Measurements from ENCODE around the gene CCDC34.
"Not testable (repeated sequence)": the region's sequence is repeated elsewhere in the genome, so short reads cannot be mapped to it uniquely, and the experiment has no call there.

CCDC34 gene

DNA sequence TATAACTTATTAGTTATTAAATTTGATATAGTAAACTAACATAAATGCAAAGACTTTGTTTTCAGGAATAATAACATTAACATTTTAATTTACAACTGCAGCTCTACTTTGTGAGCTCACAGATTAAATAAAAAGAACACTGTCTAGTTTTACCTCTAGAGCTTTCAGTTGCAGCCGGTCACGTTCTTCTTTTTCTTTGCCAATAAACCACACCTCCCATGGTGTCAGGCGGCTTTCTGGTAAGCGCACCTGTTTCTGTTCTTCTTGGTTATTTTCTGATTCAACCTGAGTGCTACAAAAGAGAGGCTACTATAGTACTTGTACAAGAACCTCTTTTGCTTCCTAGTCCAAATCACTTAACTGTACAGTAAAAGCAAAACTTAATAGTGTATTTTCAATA lies 5.8 kb downstream of the CCDC34 start:
- no peak for DNase-seq

DNA sequence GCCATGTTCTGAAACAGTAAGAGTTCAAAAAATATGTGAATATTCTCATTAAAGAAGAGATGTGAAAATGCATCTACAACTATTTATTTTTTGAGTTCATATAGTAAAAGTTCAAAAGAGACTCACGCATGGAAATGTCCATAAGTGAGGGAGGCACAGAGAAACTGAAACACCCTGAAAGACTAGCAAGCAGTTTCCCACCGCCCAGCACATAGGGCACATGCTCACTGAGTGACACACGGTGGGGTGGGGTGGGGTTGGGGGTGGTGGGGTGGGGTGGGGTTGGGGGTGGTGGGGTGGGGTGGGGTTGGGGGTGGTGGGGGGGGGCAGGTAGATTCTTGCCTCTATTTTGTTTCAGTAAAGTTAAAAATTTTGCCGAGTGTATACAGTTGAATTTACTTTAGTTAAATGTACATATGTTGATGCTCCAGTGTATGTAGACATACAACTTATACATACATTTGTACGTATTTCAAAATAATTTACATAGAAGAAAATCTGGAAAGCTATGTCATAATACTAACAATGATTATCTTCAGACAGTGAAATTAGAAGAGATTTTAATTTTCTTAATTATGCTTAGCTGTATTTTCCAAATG lies 6.3 kb downstream of the CCDC34 start:
- DNase-seq: no peak

DNA sequence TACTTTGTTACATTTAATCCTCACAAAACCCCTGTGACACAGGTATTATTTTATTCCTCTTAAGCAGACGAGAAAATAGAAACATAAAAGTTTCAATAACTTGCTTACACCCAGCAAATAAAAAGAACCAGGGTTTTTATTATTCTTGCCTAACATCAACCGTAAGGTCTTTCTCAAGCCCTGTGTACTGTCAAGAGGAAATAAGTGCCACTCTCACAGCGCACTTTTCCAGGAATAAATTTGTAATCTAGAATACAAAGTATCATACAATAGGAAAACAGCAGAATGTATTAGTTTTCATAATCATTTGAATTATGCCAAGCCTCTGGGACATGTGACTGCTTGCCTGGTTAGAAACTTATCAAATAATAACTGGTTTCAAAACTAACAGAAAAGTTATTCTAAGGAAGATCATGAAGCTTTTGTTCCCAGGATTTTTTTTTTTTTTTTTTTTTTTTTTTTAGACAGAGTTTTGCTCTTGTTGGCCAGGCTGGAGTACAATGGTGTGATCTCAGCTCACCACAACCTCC lies 7.4 kb downstream of the CCDC34 start:
- DNase-seq: no peak

DNA sequence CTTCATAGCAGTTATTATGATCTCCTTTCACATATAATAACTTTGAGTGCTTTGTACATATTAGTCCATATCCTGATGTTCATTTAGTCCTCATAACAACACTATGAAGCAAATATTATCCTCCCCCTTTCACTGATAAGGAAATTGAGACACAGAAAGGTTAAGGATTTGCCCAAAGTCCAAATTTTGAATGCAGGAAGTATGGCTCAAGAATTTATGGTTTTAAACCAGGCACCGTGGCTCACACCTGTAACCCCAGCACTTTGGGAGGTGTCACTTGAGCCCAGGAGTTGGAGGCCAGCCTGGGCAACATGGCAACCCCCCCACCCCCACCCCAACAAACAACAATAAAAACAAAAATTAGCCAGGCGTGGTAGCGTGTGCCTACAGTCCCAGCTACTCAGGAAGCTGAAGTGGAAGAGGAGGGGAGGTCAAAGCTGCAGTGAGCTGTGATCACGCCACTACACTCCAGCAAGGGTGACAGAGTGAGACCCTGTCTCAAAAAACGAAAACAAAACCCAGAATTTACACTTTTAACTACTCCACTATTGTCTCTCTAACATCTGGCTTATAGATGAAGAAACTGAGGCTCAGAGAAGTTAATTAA lies 8.6 kb downstream of the CCDC34 start:
- no peak for DNase-seq

DNA sequence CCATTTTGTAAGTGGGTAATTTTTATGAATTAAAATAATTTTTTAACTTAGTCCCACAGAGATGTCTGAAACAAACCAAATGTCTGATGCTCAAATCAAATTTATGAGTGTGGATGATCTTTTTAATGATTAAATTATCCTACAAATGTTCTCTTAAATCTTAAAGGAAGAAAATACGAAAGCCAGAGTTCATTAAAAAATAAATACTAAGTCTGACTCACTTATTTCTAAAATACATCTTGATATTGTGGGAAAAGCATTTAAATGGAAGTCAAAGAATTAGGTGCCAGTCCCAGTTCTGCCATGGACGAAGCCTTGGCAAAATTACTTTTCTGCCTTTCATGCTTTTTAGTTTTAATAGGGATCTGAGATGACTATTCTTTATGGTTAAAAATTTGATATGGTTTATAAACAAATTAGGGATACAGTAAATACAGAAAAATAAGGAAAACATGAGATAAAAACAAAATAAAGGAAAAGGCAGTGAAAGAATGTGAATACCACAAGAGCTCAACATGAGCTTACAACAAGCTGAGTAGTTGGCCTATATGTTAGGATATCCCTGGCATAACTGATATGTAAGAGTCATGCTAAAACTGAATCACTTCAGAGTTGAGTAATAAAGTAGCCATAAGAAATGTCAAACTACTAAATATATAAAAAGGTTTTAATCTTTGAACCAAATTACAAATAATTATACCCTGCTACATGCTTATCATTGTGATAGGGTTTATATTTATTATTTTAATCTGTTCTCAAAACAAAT lies 9.2 kb downstream of the CCDC34 start:
- DNase-seq: peak in 2 of 4 experiments; percentile 22 to 33

DNA sequence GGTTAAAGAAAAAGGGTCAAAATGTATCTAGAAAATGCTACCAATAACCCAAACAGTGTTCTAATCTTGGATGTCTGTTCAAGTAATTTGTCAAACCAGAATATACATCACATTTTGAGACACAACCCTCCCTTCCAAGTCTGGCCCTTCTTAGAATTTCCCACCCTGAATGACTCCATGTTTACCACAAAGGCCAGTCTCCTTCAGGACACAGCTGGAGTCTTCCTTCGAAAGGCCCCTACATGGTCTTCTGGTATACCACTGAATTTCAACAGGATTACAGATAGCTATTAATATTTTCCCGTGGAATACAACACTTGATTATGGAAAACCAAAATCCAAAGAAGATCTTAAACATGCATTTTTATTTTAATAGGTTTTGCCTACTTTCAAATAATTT lies 10.2 kb downstream of the CCDC34 start:
- no peak for DNase-seq

DNA sequence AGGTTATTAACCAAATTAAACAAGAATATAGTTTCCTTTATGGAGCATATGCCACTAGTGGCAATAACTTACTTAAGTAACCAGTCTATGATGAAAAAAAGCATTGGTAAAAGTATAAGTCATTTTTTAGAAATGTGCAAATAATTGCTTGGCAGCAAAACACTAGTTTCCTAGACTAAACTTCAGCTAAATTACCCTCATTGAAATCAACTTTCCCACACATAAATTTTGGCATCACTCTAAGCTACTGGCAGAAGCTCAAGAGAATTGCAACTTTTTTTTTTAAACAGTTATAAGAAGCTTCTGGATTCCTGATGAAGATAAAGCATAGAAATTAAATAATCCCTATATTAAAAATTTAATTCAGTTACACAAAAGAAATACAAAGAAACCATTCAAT lies 12.5 kb downstream of the CCDC34 start:
- no peak for DNase-seq

DNA sequence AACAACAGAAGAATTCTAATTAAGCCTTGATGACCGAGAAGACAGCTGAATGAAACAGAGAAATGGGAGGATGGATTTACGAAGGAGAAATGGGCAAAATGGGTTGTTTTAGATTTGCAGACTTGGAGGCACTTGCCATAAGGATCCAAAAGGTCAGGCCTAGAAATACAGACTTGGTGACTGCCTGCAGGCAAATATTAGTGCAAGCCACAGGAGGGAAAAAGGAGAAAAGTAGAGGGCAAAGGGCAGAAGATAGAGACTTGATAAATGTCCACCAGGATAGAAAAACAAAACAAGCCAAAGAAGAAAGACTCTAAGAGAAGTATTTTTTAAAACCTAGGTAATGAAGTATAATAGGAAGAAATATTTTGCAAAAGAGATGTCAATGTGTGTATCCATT lies 13.1 kb downstream of the CCDC34 start:
- no peak for DNase-seq

DNA sequence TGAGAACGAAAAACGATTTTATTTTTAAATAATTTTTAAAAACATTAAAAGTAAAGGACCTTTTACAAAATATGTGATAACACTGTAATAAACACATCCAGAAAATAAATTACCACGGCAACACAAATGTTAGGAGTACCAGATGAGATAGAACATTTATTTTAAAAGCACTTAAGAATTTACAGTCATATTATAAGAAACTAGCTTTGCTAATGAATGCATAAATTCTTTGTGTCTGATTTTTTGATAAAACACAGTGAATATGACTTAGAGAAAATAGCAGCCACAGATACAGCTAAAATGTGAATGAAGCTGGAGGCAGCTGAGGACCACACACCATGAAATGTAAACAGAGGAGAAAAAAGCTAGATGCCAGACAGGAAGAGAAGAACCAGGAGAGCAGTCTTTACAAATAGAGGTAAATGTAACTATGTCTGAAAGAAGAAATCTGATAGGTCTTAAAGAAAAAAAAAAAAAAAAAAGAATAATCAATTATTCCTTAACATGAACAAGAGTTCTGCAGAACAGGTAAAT lies 14.6 kb downstream of the CCDC34 start:
- no peak for DNase-seq

DNA sequence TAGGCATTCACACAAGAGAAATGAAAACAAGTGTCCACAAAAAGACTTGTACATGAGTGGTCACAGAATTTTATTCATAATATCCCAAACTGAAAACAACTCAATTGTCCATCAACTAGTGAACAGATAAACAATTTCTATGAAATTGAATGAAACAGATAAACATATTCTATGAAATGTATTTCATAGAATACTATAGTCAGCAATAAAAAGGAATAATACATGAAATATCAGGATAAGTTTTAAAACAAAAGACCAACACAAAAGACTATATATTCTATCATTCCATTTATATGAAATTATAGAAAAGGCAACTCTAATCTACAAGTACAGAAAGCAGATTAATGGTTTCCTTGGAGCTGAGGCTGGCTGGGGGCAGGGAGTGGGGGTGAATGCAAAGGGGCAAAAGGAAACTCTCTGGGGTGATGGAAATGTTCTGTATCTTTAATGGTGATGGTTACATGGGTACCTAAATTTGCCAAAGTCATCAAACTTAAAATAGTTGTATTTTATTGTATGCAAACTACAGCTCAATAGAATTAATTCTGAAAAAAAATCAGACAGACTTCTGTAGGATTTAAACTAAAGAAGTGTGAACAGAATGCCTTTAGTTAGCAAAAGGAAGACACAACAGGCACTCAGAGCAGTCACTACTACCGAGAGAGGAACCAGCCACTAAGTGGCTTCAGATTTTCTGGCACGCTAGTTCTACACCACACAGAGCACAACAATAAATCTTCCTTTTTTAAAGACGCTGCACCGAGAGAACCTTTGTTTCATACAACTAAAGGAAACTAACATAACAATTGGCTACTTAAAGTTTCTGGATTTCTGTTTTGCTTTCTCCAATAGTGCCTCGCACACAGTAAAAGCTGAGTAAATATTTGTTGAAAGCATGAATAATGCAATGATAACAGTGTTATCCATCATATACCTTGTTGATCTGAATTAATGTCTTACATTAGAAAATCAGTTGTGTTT lies 15.4 kb downstream of the CCDC34 start:
- DNase-seq: no peak

DNA sequence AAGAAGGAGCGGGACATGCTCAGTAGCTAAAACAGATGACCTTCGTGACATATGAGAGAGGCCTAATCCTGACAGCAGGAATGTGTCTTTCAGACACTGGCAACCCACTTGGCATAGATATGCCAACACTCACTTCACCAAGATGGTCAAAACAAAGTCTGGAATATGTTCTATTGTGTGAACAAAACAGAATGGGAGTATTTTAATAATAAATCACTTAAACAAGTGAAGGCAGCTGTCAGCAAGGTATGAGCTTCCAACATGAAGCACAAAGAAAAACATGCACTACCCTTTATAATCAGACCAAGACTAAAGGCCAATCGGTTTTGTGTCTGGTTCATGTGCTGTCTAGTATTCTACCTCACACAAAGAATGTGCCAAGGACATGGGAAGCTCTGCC lies 23.1 kb downstream of the CCDC34 start:
- no peak for DNase-seq

DNA sequence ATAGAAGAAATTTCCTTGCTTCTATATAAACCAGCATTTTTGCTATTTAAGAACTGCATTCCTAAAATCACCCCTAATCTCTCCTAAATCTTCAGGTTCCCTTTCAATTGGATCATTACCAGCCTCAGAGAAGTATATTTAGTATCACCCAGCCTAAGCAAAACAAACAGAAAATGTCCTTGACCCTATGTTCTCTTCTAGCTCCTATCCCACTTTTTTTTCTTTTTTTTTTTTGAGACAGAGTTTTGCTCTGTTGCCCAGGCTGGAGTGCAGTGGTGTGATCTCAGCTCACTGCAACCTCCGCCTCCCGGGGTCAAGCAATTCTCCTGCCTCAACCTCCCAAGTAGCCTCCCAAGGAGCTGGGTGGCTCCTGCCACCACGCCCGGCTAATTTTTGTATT lies 28.3 kb downstream of the CCDC34 start:
- DNase-seq: not testable (repeated sequence)

DNA sequence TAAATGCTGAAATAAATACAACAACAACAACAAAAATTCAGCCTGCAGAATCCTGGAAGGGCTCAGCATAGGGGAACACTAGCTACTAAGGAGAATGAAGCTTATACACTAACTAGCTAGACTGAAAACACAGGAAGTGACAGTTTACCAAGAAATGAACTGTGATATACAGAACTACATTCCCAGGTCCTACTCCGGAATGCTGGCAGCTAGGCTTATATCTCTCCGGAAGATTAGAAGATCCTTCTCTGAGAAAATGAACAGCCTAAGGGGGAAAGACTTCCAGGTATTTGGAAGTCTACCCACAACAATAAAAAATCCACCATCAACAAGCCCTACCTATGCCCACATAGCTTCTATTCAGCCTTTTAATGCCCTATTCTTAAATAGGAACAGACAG lies 31.0 kb downstream of the CCDC34 start:
- DNase-seq: no peak

DNA sequence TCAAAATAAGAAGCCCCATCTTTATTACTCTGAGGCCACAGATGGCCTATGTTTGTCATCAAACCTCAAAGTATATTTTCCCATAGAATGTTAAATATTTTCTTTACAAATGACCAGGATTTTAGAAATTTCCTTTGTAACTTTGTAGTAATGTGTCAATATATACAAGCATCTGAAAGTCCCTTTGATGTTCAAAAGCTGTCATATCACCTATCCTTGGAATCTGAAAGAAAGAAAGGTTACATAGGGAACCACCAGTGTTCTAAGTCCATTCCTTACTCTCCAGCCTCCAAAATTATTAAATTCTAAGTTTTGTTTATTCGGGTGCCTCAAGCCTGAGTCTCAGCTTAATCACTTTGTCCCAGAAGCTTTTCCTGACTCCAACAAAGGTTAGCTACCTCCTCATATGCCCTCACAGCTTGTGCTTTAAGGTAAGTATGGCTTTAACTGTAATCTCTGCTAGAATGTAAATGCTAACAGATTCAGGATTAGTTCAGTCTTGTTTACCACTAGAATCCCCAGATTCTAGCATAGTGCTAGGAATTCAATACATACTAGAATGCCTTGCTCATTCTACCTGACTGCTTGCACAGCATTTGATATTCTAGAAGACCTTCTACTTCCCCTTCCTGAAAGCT lies 32.3 kb downstream of the CCDC34 start:
- peak in 1 of 4 experiments; percentile 1 for DNase-seq

DNA sequence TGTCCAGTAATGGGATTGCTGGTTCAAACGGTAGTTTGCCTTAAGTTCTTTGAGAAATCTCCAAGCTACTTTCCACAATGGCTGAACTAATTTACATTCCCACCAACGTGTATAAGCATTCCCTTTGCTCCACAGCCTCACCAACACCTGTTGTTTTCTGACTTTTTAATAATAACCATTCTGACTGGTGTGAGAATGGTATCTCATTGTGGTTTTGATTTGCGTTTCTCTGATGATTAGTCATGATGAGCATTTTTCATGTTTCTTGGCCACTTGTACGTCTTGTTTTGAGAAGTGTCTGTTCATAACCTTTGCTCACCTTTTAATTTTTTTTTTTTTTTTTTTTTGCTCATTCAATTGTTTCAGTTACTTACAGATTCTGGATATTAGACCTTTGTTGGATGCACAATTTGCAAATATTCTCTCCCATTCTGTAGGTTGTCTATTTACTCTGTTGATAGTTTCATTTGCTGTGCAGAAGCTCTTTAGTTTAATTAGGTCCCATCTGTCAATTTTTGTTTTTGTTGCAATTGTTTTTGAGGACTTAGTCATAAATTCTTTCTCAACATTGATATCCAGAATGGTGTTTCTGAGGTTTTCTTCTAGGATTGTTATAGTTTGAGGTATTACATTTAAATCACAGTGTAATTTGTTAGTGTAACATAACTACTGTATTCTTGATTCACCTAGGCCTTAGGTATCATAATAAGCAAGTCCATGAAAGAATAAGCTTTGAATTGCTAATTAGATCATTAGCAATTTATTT lies 33.0 kb downstream of the CCDC34 start:
- DNase-seq: no peak

DNA sequence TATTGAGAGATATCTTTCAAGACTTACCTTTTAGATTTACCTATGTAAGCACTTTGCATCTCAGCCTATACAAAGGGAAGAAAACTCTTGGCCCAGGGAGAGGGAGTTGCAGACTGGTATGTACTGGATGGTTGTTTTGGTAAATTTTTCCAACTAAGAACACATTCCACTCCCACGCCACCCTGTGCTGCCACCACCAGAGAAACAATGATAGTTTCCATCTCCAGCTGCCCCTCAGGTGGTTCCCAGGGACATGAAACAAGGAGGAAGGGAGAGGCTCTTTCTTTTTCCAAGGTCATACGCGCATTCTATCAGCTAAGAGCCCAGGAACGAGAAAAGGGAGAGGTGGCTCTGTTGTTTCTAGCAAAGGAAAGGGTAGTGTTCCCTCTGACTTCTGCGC lies 34.4 kb downstream of the CCDC34 start:
- no peak for DNase-seq

DNA sequence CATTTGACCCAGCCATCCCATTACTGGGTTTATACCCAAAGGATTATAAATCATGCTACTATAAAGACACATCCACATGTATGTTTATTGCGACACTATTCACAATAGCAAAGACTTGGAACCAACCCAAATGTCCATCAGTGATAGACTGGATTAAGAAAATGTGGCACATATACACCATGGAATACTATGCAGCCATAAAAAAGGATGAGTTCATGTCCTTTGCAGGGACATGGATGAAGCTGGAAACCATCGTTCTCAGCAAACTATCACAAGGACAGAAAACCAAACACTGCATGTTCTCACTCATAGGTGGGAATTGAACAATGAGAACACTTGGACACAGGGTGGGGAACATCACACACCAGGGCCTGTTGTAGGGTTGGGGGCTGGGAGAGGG lies 36.0 kb downstream of the CCDC34 start:
- not testable (repeated sequence) for DNase-seq

DNA sequence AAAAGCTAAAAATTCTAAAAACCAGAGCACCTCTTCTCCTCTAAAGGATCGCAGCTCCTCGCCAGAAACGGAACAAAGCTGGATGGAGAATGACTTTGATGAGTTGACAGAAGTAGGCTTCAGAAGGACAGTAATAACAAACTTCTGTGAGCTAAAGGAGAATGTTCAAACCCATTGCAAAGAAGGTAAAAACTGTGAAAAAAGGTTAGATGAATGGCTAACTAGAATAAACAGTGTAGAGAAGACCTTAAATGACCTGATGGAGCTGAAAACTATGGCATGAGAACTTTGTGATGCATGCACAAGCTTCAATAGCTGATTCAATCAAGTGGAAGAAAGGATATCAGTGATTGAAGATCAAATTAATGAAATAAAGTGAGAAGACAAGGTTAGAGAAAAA lies 40.8 kb downstream of the CCDC34 start:
- DNase-seq: not testable (repeated sequence)

DNA sequence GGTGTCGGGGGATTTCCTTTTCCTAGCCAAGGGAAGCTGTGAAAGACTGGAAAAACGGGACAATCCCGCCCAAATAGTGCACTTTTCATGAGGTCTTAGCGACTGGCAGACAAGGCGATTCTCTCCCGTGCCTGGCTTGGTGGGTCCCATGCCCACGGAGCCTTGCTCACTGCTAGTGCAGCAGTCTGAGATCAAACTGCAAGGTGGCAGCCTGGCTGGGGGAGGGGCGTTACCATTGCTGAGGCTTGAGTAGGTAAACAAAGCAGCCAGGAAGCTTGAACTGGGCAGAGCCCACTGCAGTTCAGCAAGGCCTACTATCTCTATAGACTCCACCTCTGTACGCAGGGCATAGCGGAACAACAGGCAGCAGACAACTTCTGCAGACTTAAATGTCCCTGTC lies 41.7 kb downstream of the CCDC34 start:
- not testable (repeated sequence) for DNase-seq

DNA sequence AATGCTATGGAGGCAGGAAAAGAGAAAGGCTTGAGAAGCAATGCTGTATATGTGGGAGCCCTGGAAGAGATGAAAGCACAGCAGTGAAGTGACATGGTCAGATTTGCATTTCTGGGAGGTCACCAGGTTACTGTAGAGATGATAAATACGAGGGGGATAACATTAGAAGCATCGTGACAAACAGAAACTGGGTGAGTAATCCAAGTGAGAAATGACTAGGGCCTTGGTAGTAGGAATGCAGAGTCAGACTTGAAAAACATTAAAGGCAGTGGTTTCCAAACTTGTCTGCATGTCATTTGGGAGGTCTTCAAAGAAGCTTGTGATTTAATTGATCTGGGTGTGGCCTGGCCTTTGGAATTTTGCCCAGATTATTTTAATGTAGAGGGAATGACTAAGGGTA lies 43.9 kb downstream of the CCDC34 start:
- DNase-seq: no peak

DNA sequence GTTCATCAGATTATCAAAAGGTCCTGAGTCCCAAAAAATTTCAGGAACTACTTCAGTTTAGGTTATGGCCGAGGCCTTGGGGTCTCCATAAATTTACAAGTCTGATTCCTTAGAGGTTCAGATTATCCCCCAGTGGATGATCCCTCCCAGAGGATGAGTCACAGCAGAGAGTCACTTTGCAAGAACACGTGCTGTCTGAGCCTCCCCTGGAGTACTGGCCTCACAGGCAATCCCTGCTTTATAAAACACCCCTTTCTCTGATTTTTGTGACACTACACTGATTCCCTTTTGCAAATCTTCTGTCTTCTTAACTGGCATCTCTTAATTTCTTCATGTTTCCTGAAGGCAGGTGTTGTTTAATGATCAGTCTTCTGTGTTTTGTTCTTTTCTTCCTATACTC lies 45.3 kb downstream of the CCDC34 start:
- no peak for DNase-seq

Data from suppressor macrophage (primary cell).